DND-41 (cell line): ENCODE results near the gene SORCS1.

ENCODE experiments used
- EZH2 ChIP-seq: IDR thresholded peaks from 3 replicates; pipeline ENCODE4 v1.6.1; 2012; ENCODE audit warnings: borderline replicate concordance, low read depth, mild to moderate bottlenecking, moderate library complexity, low read length, inconsistent platforms; ENCODE audit not compliant: severe bottlenecking
- TF ChIP-seq, protein P1 (sequence below): IDR thresholded peaks from 2 replicates; pipeline ENCODE4 v1.5.1; 2012; ENCODE audit warnings: borderline replicate concordance, low read length, moderate library complexity, mild to moderate bottlenecking; ENCODE audit not compliant: poor library complexity, severe bottlenecking; ENCODE audit errors: extremely low read depth

DNA sequence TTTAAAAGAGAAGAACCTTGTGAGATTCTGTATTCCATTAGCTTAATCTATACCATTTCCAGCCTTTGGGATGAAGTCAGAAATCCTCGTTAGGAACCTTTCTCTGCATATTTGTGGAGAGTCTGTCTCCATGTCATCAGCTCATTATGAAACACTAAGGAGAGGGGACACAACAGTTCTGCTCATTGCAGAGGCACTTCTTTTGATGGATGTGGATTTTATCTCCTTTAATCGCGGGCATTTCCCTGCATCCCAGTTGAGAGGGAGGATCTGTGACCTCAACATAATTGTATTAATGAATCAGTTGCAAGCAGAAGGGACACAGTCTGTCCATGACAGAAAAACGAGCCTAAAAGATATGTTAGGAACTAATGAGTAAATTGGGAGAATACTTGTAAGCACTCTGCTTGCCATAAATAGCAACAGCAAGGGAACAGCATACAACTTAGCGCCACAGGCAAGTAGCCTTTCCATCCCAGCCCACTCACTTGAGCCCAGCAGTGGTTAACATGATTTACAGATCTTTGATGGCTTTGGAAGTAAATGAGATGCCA lies 37.9 kb downstream of the SORCS1 start:
- TF ChIP-seq, protein P1, sequence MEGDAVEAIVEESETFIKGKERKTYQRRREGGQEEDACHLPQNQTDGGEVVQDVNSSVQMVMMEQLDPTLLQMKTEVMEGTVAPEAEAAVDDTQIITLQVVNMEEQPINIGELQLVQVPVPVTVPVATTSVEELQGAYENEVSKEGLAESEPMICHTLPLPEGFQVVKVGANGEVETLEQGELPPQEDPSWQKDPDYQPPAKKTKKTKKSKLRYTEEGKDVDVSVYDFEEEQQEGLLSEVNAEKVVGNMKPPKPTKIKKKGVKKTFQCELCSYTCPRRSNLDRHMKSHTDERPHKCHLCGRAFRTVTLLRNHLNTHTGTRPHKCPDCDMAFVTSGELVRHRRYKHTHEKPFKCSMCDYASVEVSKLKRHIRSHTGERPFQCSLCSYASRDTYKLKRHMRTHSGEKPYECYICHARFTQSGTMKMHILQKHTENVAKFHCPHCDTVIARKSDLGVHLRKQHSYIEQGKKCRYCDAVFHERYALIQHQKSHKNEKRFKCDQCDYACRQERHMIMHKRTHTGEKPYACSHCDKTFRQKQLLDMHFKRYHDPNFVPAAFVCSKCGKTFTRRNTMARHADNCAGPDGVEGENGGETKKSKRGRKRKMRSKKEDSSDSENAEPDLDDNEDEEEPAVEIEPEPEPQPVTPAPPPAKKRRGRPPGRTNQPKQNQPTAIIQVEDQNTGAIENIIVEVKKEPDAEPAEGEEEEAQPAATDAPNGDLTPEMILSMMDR = no peak
- no peak for TF ChIP-seq EZH2
